ENCODE measurements around the gene RADIL.
A peak's percentile ranks its signal among the peaks of the same experiment; 100 is the strongest.

Gene RADIL

DNA sequence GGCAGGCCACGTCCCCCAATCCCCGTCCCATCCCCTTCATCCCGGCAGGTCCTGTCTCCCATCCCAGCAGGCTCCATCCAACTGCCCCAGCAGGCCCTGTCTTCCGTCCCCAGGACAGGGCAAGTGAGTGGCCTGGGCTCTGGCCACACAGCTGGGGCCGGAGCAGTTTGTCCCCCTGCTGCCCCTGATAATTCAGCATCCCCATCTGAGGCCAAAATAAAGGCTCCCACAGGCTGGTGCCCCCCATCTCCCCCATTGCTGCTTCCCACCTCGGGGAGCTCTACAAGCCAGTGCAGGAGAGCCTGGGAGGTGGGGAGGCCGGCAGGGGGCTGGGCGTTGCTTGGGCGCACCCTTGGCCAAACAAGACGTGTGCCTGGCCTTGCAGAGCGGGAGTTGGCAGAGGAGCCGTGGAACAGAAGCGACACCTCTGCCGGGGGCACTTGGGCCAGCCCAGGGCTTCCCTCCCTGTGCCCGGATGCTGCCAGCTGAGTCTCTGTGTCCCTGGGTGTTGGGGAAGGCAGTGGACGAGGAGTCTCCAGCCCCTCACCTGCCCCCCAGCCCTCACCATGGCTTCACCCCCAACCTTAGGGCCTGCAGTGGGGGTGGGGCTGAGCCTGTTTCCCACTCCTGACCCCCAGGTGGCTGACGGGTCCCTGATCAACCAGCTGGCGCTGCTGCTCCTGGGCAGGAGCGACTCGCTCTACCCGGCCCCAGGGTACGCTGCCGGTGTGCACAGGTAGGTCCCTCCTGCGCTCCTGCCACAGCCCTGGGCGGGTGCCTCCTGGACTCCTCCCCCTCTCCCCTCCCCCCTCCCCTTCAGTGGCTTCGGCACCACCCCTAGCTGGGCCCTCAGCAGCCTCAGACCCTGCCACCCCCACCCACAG, 94.1 kb downstream of the RADIL start:
- no peak for DNase-seq

DNA sequence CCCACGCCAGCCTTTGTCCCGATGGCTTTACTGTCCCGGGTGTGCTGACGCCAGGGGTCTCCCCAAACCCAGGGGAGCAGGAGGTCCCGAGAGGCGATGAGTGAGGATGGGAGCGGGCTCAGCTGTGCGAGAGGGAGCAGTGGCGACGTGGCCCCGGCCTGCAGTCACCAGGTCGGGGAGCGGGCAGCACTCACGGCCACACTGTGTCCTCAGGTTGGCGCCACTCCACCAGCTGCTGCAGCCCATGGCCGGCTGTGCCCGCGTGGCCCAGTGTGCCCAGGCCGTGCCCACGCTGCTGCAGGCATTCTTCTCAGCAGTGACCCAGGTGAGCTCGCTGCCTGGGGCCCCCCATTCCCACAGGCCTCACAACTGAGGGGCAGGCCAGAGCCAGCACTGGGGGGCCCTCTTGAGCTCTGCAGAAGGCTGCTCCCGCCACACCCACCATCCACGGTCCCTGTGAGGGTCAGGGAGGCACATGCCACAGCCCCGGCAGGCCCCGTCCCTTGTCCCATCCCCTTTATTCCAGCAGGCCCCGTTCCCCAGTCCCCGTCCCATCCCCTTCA, 94.8 kb downstream of the RADIL start:
- no peak for DNase-seq

DNA sequence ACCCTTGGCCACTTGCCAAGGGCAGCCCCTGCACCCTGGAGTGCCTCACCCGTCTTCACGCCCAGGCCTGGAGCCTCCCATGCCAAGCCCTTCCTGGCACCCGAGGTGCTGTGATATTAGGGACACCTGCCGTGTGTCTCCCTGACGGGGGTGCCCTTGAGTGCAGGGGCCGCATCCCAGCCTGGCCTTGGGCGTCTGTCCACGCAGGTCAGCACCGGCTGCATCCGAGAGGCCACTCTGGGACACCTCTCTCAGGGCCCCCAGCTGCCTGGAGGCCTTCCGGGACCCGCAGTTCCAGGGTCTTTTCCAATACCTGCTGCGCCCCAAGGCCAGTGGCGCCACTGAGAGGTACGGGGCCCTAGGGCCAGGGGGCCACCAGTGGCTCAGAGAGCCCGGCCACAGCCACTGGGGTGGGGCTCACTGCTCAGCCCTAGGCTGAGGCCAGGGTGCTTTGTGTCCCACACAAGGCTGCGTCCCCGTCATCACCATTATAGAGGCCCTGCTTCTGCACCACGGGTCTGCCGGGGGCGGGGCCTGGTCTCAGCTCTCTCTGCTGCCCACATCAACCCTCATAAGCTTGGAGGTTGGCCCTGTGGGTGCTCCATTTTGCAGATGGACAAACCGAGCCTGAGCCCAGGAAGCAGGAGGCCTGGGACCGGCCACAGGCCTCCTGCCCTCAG, 95.4 kb downstream of the RADIL start:
- DNase-seq: no peak

DNA sequence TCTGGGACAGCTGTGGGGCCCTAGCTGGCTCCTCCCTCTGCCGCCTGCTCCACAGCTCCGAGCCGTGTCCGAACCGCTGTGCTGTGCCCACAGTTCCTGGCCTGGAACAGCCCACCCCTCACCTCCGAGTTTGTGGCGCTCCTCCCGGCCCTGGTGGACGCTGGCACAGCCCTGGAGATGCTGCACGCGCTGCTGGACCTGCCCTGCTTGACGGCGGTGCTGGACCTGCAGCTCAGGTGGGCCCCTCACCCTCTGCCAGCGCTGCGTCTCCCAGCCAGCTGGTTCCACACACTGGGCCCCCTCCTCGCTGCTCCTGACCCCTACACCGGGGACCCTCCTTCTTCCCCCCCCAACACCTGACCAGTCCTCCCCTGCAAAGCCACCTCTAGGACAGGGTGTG, 96.0 kb downstream of the RADIL start:
- DNase-seq: no peak

DNA sequence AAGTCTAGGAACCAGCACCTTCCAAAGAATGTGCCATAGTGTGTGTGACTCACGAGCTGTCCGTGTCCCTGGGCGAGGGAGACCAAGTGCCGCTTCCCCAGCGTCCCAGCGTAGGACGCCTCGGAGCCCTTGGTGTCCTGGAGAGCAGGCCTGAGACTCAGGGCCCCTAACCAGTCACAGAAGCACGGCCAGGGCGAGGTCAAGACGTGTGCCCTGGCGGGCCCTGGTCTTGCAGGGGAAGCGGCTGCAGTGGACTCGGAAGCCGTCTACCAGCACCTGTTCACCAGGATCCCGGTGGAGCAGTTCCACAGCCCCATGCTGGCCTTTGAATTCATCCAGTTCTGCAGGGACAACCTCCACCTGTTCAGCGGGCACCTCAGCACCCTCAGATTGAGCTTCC, 97.5 kb downstream of the RADIL start:
- DNase-seq: no peak

DNA sequence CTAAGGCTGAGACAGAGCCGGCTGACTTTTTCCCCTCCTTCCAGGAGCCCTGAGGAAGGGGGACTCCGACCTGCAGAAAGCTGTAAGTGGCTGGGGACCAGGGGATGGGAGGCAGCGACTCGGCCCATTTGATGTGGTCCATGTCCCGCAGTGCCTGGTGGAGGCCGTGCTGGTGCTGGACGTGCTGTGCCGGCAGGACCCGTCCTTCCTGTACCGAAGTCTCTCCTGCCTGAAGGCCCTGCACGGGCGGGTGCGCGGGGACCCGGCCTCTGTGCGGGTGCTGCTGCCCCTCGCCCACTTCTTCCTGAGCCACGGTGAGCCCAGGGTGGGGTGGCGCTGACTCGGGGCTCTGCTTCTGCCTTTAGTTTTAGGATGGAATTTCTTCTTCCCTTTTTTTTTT, 98.1 kb downstream of the RADIL start:
- no peak for DNase-seq

DNA sequence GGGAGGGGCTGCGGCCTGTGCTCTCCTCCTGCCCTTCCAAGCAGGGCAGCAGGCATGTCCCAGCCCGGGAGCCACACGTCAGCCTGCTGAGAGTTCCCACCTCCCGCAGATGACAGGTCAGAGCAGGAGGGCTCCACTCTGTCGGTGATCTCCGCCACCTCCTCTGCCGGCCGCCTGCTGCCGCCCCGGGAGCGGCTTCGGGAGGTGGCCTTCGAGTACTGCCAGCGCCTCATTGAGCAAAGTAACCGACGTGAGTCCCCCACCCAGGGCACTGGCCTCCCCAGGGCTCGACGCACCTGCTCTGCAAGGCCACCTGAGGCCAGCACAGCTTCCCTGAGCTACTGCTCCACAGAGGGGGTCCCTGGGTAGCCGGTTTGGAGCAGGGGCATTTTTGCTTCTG, 98.7 kb downstream of the RADIL start:
- DNase-seq: no peak

DNA sequence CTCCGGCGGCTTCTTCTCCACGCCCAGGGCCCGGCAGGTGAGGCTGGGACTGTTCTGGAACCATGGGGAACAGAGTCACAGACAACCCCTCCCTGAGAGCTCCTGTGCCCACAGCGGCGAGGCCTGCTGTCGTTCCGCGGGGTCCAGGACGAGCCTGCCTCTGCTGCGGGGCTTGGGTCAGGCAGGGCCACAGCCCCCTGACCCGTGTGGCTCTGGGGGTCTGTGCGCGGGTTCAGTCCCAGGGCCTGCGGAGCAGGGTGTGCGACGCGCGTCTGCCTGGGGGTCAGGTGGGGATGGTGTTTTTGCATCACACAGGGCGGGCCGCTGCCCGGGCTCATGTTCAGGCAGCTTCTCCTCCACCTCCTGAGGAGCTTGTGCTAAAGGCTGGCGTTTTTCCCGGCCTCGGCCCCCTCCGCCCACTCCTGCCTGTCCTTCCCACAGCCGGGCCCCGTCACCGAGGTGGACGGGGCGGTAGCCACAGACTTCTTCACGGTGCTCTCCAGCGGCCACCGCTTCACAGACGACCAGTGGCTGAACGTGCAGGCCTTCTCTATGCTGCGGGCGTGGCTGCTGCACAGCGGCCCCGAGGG, 99.7 kb downstream of the RADIL start:
- DNase-seq: no peak

DNA sequence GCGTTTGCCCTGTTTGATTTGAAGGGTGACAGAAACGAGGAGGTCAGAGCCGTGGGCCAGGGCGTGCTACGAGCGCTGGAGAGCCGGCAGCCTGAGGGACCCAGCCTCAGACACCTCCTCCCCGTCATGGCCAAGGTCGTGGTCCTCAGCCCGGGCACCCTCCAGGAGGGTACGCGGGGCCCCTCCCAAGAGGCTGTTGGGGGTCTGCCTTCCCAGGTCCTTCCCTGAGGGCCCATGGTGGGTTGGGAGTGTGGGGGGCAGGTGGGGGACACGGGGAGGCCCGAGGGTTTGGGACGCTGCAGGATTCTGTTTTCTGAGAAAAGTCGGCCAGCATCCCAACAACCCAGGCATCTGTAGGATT, 100.2 kb downstream of the RADIL start:
- no peak for DNase-seq

DNA sequence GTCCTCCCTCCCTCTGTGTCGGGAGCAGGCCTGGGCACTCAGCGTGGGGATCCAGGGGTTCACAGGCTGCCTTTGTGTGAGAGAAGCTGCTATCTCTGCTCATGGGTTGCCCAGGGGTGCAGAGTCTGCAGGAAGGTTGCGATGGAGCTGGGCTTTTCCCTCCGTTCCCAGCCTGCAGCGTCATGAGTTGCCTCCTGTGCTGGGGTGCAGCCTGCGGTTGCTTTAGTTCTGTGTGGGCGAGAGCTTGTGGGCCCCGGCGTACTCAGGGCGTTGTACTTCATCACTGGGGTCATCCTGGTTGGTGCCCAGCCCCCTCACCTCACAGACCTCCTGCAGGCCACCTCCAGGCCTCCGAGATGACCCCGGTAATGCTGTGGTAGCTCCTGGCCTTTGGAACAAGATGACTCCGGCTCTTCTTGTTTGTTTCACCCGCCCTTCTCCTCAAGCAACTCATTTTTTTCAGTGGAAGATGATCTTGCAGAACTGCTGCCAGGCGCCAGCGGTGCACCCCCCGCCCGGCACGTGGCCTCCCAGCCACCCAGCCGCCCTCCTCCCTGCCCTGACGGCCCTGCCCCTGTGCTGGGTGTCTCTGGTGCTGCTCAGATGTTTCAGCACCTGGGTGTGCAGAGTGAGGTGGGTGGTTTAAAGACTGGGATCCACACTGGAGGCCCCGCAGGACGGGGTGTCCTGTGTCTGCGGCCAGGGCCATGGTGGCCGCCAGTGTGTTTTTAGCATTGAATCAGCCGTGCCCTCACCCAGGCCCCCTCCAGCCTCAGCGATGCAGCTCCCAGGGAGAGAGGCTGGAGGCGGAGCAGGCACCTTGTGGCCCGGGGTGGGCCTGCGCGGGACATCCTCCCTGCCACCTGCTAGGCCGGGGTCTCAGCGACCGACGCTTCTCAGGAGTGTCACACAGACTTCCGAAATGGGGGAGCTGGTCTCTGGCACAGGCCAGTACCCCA, 100.9 kb downstream of the RADIL start:
- DNase-seq: no peak

DNA sequence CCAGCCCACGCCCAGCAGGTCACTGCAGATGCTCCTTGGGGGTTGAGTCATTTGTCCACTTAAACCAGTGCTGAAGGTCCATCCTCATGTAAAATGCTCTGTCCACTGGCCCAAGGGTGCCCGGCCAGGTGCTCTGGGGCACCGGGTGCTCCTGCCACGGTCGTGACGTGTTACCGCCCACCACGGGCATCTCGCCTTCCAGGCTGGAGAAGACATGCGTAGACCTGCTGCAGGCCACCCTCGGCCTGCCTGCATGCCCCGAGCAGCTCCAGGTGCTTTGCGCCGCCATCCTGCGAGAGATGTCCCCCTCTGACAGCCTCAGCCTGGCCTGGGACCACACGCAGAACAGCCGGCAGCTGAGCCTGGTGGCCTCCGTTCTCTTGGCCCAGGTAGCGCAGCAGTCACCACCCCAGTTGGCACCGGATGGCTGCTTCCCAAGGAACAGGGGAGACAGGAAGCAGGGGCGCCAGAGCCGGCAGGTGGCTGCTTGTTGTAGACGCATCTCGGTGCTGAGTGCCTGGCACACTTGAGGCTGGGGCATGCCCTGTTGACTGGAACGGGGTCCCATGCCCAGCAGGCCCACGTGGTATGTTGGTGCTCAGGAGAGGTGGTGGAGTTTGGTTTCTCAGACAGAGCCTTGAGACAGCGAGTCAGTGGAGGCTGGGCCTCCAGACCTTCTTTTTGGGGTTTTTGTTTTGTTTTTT, 102.0 kb downstream of the RADIL start:
- no peak for DNase-seq

DNA sequence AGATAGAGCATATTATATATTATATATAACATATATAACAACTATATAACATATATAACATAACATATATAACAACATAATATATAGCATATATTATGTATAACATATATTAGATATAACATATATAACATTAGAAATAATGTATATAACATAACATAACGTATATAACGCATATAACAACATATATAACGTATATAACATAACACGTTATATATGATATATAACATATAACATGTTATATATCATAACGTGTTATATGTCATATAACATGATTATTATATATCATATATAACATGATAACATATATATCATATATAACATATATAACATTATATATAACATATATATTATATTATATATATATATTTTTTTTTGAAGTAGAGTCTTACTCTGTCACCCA, 104.4 kb downstream of the RADIL start:
- DNase-seq: no peak

DNA sequence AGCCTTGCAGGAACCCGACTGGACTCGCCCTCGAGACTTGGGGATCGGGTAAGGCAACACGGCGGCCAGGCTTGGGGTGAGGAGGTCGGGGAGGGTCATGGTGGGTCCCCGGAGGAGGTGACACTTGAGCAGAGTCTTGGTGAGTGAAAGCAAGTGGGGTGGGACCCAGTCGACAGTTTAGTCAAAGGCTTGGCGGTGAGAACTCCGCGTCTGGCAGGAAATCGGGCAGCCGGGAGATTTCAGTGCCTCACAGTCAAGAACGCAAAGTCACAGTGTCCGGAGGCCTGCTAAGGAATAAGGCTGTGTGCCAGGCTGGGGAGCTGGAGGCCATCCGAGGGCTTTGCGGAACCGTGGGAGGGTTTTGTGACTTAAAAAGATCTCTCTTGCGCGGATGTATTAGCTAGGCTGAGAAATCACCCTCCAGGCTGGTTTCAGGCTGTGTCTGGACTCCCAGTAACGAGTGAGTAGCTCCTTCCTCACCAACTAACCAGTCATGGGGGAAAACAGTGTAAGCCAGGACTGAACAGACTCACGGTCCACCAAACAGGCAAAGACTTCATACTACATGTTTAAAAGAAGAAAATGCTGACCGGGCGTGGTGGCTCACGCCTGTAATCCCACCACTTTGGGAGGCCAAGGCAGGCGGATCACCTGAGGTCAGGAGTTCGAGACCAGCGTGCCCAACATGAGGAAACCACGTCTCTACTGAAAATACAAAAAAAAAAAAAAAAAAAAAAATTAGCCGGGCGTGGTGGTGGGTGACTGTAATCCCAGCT, 107.5 kb downstream of the RADIL start:
- DNase-seq: peak; percentile 52

DNA sequence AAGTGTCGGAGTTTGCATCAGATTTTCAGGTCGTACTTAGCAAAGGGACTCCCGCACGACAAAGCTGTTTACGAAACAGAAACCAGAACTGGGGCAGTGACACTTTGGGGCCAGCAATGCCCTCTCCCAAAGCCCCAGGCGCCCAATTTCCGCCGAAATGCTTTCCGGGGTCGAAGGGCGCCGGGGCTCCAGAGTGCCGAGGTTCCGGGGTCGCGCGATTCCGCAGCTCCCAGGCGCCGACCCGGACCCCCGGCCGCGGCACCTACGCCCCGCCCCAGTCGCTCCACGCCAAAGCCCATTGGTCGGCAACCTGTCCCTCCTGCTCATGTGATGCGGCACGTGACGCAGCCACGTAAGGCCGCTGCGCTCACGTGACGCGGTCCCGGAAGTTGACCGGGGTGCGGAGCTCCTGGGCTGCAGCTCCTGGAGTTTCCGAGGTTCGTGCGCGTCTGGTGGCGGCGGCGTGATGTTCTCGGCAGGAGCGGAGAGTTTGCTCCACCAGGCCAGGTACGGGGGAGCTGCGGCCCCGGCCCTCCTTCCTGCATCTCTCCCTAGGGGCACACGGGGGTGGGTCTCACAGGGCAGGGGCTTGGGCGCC, 108.2 kb downstream of the RADIL start, which contains the start of gene AP5Z1:
Gene AP5Z1 (plus strand): TSS at position 374 of the 598 bp plus-strand sequence. CDS start 93 bp downstream, at position 467.
- DNase-seq: peak; percentile 94

DNA sequence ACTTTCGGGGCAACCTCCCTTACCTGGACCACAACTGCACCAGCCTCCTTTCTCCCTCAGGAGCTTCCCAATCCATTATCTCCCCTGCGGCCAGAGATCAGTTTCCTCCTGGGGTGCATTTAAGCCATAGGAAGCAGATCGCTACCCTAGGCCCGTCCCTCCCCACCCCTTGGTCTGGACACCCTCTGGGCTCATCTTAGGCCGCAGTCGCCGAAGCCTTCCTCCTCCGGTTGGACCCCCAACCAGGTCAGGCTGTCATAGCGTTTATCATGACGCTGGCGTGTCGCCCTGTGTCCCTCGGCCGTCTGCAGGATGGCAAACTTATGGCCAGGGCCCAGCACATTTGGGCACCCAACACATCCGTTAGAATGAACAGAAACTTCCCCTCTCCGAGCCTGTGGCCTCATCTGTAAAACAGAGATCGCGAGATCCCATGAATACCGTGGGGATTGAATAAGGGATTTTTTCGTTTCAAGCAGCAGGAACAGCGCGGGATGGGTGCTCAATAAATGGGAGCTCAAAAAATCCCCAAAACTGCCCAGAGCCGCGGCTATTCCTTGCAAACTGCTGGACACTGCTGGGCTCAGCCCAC, 108.8 kb downstream of the RADIL start:
- no peak for DNase-seq

DNA sequence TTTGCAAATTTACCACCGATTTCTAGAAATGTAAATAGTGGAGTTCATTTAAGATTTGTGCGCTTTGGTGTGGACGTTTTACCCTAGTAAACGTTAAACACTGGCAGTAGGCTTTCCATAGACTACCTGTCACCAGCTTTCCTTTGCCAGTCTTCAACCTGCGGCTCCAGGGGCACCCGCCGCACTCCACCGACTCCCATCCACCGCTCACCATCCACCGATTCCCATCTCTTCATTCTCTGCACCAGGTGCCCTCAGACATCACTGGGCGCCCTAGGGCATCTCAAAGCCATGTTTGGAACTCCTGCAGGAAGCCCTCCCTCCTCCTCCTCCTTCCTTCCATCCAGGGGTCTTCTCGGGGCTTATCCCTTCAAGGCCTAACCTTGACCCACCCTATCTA, 109.5 kb downstream of the RADIL start:
- no peak for DNase-seq

DNA sequence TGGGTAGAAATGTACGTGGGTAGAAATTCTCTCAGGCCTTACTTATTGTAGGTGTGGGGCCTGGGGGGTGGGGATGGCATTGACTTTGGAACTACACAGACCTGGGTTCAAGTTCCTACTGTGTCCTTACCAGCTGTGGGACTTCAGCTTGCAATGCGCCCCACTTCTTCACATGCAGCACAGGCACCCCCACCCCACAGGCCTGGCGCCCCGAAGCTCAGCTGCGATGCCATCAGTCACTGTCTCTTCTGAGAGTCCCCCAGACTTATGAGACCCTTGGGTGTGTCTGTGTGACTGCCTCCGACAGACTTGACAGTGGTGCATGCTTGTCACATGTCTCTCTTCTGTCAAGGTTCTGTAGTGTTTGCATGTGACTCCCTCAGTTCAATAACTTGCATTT, 111.2 kb downstream of the RADIL start:
- no peak for DNase-seq

DNA sequence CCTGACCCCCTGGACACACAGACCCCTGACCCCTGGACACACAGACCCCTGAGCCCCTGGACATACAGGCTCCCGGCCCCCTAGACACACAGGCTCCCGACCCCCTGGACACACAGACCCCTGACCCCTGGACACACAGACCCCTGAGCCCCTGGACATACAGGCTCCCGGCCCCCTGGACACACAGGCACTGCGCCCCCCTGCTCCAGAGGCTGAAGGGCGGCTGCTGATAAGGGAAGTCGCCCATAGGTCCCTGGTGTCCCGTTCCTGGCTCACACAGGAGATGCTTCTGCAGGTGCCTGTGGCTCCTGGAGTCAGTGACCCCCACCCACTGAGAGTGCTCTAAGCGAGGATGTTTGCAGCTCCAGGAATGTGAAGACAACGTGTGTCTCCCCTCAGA, 111.8 kb downstream of the RADIL start:
- no peak for DNase-seq

DNA sequence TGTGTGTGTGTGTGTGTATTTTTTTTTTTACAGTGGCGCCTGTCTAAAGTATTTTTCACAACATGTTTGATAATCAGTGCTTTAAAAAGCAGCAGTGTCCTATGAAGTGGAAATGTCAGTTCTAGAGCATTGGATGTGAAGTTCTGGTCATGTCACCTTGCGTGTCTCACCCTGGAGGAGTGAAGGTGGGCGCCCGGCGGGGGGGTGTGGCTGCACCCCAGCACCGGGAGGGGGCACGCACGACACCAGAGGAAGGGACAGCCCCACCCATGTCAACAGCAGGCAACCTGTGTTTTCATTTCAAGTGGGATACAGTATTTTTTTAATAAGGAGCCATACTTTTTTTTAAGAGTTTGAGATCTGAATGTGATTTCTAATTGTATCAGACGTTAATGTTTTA, 112.6 kb downstream of the RADIL start:
- DNase-seq: no peak

DNA sequence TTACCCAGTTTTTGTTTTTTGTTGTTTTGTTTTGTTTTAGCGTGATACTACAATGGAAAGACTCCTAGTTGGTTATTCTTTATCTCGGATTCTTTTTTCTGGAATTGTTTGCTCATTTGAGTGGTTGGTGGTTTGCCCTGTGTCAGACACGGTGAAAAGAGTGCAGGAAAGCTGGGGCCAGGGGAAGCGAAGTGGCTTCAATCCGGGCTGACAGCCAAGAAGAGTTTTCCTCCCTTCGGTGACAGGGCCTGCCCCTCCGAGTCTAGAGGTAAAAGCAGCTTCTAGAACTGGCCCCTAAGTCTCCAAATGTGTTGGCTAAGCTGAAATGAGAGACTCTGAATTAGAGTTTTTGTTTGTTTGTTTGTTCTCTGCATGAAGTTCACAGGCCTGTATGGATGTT, 113.8 kb downstream of the RADIL start:
- DNase-seq: no peak

Data from activated gamma-delta T cell treated with Interleukin-2 at 50 U/mL for 16 hours (primary cell).